ENCODE measurements around the gene SLC48A1. TPM values are rescaled to one million over a fixed set of nuclear protein-coding genes. Genes with fewer than 3 reads are reported as not detected.

The SLC48A1 gene
- total and polyA plus RNA-seq, 10 of the 15 experiments (the other 5 are each of a cell fraction or from before 2014, with no cell fraction given): 1.1 to 4.9 (median 1.9) TPM

GRCh38 chr12:47790676-47791350, 17.8 kb downstream of the SLC48A1 start (continued):
- TF ChIP-seq ZBTB4 (CRISPR knock-in tag; IDR thresholded peaks at IDR 0.05) (no peak), NFYA (IDR thresholded peaks at IDR 0.05; ENCODE audit: borderline replicate concordance, low read depth, low read length) (no peak)
- TF ChIP-seq, protein P1, sequence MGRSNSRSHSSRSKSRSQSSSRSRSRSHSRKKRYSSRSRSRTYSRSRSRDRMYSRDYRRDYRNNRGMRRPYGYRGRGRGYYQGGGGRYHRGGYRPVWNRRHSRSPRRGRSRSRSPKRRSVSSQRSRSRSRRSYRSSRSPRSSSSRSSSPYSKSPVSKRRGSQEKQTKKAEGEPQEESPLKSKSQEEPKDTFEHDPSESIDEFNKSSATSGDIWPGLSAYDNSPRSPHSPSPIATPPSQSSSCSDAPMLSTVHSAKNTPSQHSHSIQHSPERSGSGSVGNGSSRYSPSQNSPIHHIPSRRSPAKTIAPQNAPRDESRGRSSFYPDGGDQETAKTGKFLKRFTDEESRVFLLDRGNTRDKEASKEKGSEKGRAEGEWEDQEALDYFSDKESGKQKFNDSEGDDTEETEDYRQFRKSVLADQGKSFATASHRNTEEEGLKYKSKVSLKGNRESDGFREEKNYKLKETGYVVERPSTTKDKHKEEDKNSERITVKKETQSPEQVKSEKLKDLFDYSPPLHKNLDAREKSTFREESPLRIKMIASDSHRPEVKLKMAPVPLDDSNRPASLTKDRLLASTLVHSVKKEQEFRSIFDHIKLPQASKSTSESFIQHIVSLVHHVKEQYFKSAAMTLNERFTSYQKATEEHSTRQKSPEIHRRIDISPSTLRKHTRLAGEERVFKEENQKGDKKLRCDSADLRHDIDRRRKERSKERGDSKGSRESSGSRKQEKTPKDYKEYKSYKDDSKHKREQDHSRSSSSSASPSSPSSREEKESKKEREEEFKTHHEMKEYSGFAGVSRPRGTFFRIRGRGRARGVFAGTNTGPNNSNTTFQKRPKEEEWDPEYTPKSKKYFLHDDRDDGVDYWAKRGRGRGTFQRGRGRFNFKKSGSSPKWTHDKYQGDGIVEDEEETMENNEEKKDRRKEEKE (IDR thresholded peaks at IDR 0.05): no peak

DNA sequence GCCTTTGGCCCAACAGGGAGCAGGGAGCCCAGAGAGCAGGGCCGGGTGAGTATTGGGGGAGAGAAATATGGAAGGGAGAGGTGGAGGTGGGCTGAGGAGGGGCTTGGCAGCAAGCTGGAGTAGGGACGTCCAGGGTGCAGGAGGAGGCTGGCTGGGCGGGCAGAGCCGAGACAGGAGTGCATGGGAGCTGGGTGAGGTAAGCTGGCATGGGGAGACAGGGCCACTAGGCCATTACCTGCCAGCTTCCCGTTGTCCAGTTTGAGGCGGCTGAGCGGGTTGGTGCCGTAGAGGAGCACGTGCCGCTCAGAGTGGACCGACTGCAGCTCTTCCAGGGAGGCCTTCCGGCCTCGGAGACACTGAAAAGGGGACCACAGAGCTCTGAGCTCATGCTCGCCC, 18.3 kb downstream of the SLC48A1 start:
- intact Hi-C loops (cut with micrococcal nuclease; ENCODE audit: unreplicated experiment): no loop called here
- WGBS (ENCODE audit: insufficient coverage, insufficient replicate concordance, low lambda C conversion rate, missing lambda C conversion rate): 86% methylated on average over 13 of the region's 14 CpGs
- BruUV-seq (replicated peaks): no TSS peak
- Histone ChIP-seq H3K4me3 (no peak overlapping the region), H3K27me3 (replicated peaks in 1 of 2; ENCODE audit: control insufficient read depth in 2 of 2, insufficient read depth in 2 of 2, low read length in 1 of 2) (no peaks in the 10 kb centered on the region), H3K9me3 (replicated peaks; ENCODE audit: control insufficient read depth, insufficient read depth, low read length) (no peaks in the 10 kb centered on the region), H3K36me3 (ENCODE audit: control insufficient read depth in 2 of 2, insufficient read depth in 2 of 2, low read length in 1 of 2) (peaks cover 0 to 7% of the 10 kb centered on the region in 2 experiments; a peak in 1 of 4 replicates), H3K79me2 (ENCODE audit: control insufficient read depth, insufficient read depth, low read length) (no peaks in the 10 kb centered on the region), H2AFZ (ENCODE audit: control insufficient read depth, low read depth, low read length) (no peak overlapping the region), H3K27ac (ENCODE audit: control insufficient read depth, insufficient read depth) (no peak overlapping the region), H3K9ac (ENCODE audit: control insufficient read depth, insufficient read depth, low read length) (no peak overlapping the region), H3K4me2 (ENCODE audit: control insufficient read depth, insufficient read depth) (no peak overlapping the region), H4K20me1 (ENCODE audit: control insufficient read depth, insufficient read depth) (no peaks in the 10 kb centered on the region), H3K4me1 (ENCODE audit: control insufficient read depth, insufficient read depth, low read length) (no peaks in the 10 kb centered on the region)
- in situ Hi-C loops (cut with MboI): no loop called here
- SMC1A ChIA-PET (ENCODE audit: uncharacterized antibody, unreplicated experiment): interaction anchor here (1.5 kb wide), 1 partner anchor 44 kb away, joined by 4 read pairs; no protein-coding TSS in a partner anchor
- ATAC-seq (no peak), DNase-seq (ENCODE audit: low read depth, low spot score) (no peak), FAIRE-seq (no peak)
- CTCF ChIA-PET: interaction anchor here (2.0 to 5.3 kb wide), 3 partner anchors 17 to 49 kb away, joined by 4 to 36 read pairs (median 9); no protein-coding TSS in a partner anchor
- RAD21 ChIA-PET (ENCODE audit: unreplicated experiment): interaction anchor here (0.5 to 1.0 kb wide), 2 partner anchors 11 to 34 kb away, joined by 3 read pairs; no protein-coding TSS in a partner anchor
- POLR2A ChIA-PET: interaction anchor here (1.2 kb wide), 1 partner anchor 8 kb away, joined by 4 read pairs; no protein-coding TSS in a partner anchor
- TF ChIP-seq SUPT20H (IDR thresholded peaks at IDR 0.05; ENCODE audit: borderline replicate concordance, control insufficient read depth, low read depth, low read length) (no peak), CUX1 (IDR thresholded peaks at IDR 0.05; ENCODE audit: insufficient replicate concordance, low read depth, low read length) (no peak), RCOR1 (conservative IDR thresholded peaks at IDR 0.05; ENCODE audit: low read depth, low read length) (no peak), EZH2 (IDR thresholded peaks at IDR 0.05; ENCODE audit: borderline replicate concordance, control insufficient read depth, low read depth, low read length) (no peak)
